SKM-1 (cell line): ENCODE data around the gene HPS6.

Experiments
- DNase-seq: peaks from one replicate; lab custom pipeline; 2025; ENCODE audit not compliant: unreplicated experiment; lab: John Stamatoyannopoulos, UW

HPS6 gene

GRCh38 chr10:102068216-102068615, 3.1 kb downstream of the HPS6 start:
- no peak for DNase-seq

DNA sequence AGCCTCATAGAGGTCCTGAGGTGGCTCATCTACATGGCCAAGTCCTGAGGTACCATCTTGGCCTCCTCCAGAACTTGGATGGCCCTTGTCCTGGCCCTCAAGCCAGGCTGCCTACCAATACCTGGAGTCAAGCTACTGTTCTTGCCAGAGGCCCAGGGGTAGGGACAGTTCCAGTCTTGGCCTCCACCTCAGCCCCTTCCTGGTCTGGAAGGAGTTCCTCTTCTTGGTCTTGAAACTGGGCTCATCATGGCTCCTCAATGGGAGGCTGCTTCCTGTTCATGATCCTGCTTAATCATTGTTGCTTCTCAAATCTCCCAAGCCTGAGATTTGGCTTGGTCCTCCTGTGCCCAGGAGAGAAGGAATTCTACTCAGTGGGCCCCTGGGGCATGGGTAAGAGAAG, 3.9 kb downstream of the HPS6 start:
- no peak for DNase-seq

DNA sequence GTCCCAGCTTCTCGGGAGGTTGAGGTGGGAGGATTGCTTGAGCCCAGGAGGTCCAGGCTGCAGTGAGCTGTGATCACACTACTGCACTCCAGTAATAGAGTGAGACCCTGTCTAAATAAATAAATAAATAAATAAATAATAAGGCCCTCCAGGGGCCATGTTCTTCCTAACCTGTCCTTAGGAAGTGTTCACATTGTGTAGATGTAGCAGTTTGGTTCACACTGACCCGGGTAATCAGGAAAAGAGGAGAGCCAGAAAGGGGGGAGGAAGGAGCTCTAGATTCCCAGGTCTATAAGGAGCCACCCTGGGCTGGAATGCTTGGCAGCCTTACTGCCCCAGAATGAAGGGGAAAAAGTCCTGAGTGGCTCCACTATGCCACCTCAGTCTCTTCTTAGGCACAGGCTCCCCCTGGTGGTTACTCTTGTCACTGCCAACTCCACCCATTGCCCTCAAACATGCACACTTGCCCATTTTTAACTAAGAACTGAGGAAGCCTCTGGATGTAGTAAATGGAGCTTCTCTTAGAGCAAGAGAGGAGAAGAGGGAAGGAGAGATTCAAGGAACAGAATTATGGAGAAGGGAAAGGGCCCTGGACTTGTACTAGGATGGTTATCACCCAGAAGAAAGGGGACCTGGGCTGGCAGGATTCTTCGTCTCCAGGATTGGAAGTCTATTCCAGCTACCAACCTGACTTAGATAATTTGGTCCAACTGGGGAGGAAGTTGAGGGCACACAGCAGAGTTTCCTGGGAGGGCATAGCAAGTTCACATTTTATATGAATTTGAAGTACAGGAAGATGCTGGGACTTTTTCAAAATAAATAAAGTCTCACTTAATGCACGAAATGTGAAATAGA, 7.8 kb downstream of the HPS6 start:
- DNase-seq = peak; percentile 72

- DNase-seq = no peak
Measured at GRCh38 chr10:102083541-102083940, 18.4 kb downstream of the HPS6 start.

DNA sequence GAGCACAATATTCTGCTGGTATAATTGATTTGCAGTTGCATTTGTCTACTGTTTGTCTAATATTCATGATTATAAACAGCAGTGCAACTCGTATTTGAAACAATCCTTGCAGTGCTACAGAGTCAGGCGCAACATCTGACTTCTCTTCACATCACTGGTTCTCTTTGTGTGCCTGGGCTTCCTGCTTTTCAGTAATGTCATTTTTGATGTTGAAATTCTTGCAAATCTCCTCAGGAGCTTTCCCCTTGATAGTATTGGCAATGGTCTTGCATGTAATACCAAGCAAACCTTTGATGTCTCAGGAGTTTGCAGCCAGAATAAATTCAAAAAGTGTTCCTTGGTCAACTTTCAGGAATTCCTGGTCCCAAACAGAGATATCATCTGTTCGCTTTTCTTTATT, 20.2 kb downstream of the HPS6 start:
- DNase-seq = peak; percentile 23

GRCh38 chr10:102086196-102086595, 21.0 kb downstream of the HPS6 start:
- no peak for DNase-seq

GRCh38 chr10:102090772-102091171, 25.6 kb downstream of the HPS6 start:
- no peak for DNase-seq

GRCh38 chr10:102096449-102096848, 31.3 kb downstream of the HPS6 start:
- DNase-seq = no peak

DNA sequence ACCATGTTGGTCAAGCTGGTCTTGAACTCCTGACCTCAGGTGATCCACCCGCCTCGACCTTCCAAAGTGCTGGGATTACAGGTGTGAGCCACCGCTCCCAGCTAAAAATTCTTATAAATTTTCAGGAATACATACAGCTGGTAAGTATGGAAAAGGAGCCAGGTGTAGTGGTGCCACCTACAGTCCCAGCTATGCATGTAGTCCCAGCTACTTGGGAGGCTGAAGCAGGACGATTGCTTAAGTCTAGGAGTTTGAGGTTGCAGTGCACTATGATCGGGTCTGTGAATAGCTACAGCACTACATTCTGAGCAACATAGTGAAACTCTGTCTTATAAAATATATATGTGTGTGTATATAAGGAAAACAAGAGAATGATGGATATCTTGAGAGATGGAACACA, 36.0 kb downstream of the HPS6 start:
- DNase-seq = no peak

GRCh38 chr10:102102421-102102820, 37.3 kb downstream of the HPS6 start:
- DNase-seq = no peak

- DNase-seq = no peak
Measured at GRCh38 chr10:102106998-102107397, 41.8 kb downstream of the HPS6 start.

DNA sequence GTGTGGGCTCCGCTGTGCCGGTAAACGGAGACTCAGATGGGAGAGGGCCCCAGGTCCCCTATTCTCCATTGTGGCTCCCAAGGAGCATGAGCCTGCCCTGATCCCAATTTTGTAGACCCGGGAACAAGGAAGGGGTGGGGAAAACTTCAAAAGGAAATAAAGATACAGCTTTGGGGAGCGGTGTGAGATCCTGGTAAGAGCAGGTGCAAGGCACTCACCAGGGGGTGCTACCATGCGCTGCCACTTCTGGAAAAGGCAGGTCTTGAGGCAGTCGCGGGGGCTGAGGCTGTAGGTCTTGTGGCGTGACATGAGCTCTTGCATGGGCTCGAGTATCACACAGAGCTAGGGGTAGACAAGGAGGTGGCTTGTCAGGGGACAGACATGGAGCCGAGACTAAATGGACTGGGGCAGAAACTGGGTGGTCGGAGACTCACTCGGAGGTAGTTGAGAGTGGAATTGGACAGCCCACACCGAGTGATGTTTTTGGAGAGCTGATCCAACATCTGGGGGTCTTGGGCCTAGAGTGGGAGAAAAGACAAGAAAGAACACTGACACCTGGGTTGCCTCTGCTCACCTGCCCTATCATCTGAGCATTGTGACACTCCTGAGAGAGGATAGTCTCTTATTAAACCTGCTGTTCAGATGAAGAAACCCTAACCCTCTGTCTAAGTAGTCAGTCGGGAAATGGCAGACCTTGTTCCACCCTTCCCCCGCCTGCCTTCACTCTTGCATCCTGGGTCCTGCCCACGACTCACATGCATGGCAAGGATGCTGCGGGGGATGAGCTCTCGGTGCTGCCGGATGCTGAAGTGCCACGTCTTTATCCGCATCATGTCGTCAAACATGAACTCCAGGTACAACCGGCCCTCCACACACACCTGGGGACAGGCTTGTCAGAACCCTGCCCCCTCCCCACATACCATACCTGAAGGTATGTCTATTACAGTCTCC, 44.3 kb downstream of the HPS6 start:
- no peak for DNase-seq

DNA sequence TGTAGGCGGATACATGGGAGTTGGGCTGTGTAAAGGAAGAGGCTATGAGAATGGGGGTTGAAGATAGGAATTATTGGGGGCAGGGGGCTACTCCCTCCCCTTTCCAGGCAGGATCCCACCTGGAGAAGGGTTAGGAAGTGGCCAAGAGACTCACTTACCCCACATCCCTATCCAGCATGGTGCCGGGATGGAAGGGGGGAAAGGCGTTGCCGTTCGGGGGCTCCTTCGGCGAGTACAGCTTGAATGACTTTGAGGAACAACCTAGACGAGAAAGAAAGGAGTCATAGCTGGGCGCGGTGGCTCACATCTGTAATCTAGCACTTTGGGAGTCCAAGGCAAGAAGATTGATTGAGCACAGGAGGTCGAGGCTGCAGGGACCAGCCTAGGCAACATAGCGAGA, 46.1 kb downstream of the HPS6 start:
- no peak for DNase-seq

DNA sequence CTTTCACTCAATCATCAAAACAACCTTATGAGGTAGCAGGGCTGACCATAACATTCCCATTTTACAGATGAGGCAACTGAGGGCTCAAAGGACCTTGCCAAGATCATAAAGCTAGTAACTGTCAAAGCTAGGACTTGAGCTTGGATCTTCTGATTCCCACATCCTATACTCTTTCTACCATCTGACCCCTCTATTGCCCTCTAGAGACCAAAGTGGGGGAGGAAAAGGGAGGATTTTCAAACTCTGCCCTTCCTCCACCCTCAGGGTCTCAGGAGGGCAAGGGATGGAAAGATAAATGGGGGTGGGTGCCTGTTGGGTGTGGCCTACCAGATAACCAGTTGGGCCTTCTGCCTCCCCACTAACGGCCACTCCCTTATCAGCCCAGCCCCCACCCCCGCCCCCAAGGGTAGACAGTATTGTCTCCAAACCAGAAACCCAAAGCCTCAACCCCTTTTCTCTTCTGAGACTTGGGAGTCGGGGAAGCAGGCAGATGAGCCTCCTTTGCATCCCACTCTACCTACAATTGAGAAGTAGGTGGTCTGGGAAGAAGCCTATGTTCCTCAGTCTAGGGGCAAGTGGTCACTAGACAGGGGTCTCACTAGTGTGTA, 47.2 kb downstream of the HPS6 start:
- no peak for DNase-seq

DNA sequence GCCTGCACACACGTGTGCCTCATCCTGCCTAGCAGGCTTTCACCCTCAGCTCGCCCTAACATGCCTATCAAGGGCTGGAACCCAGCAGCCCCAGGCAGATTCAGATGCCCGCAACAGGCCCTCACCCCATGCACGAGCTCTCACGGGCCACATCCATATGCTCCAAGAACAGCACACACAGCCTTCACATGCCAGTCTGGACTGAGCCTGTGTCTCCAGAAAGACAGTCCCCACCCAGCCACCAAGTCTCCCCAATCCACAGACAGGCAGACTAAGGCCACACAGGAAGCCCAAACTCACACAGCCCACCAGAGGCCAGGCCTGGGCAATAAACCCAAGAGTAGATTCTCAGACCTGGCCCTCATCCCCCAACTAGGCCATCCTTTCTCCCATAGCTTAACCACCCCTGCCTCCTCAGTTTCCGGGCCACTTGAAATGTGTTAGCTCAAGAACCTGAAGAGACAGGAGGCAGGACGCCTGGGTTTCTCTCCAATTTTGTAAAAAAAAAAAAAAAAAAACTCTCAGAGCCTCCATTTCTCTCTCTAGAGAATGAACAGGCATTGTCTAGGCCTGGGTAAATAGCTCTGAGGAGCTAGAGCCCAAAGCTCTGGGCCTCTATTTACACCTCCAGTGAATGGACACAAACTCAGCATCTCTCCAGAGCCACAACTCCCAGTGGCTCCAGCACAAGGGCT, 48.3 kb downstream of the HPS6 start:
- no peak for DNase-seq

DNA sequence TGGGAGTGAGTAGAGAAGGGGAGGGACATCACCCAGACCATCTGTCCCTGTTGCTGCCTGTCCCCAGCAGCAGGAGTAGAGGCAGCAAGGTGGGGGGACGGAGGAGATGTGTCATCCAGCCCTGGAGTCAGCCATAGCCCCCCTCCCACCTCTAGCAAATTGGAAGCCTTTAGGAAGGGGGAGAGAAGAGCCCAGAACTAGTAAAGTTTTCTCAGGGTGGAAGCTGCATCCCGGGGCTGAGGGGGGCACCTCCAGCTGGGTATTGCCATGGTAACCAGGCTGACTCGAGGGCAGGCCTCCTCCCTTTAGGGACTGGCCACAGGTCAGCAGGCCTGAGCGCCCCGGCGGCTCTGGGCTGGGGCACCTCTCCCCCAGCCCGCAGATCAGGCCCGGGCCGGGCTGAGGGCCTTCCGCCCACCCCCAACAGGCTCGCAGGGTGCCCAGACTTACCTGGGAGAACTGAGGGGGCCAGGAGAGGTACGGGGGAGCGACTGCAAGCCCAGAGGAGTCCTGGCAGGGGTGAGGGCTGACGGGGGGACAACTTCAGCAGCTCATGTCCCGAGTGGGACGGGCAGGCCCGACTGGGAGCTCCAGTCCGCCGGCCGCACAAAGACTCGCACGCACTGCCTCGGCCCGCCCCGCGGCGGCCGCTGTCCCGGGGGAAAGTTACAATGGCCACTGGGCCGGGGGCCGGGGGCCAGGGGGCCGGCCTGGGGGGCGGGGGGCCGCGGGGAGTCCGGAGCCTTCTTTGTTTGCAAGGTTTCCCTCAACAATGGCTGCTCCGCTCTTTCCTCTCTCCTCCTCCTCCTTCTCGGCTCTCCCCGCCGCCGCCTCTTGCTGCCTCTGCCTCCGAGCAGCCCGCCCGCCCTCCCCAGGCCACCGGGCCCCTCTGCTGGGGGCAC, 49.1 kb downstream of the HPS6 start:
- DNase-seq = no peak

GRCh38 chr10:102114861-102115618, 49.9 kb downstream of the HPS6 start:
- peak; percentile 81 for DNase-seq

GRCh38 chr10:102115775-102116174, 50.6 kb downstream of the HPS6 start:
- DNase-seq = no peak

DNA sequence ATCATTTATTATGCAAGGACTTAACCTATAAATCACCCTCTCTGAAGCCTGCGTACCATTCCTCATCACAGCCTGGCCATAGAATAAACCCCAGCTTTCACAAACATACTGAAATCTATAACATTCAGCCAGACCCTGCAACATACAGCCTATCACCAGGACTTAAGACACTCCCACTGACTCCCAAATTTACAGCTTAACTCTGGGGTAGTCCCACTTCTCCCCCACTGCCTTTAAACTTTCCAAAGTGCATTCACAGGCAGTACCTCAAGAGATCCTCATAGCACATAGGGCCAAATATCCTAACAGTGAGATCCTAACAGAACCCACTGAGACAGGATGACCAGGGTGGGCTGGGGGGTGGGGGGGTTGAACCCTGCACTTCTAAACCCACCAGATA, 51.5 kb downstream of the HPS6 start:
- DNase-seq = no peak
